Neural cell (in vitro differentiated cells): Measurements from ENCODE around the gene ATMIN. TPM values are rescaled to one million over a fixed set of nuclear protein-coding genes. Genes with fewer than 3 reads are reported as not detected.

Experiments
- H2AFZ ChIP-seq: fragments of 200-600, 300-800 bp; sonication (generic), shearing (Covaris generic); 2 replicates; pipeline ENCODE4 v1.6.0; 2014; ENCODE audit warnings: low read depth, mild to moderate bottlenecking, antibody characterized with exemption, low read length, moderate library complexity
- H3F3A ChIP-seq: fragments of 200-600 bp; shearing (Covaris generic); 2 replicates; pipeline ENCODE4 v1.6.1; 2016; ENCODE audit warnings: mild to moderate bottlenecking, moderate library complexity, mixed read lengths, antibody characterized with exemption, low read length; ENCODE audit not compliant: insufficient read depth, poor library complexity, severe bottlenecking
- H3K27ac ChIP-seq: fragments of 200-600, 300-800 bp; sonication (generic), shearing (Covaris generic); 2 replicates; pipeline ENCODE4 v1.5.1; 2014; ENCODE audit warnings: mild to moderate bottlenecking, low read length, moderate library complexity
- H3K27me3 ChIP-seq: fragments of 300-800, 200-600 bp; sonication (generic), shearing (Covaris generic); 2 replicates; pipeline ENCODE4 v1.6.0; 2014; ENCODE audit warnings: mild to moderate bottlenecking, low read depth, low read length, moderate library complexity; ENCODE audit not compliant: insufficient read depth
- H3K36me3 ChIP-seq: fragments of 300-800, 200-600 bp; sonication (generic), shearing (Covaris generic); 2 replicates; pipeline ENCODE4 v1.5.1; 2014; ENCODE audit warnings: mild to moderate bottlenecking, antibody characterized with exemption, low read length, moderate library complexity; ENCODE audit not compliant: insufficient read depth
- H3K4me2 ChIP-seq: fragments of 300-800, 200-600 bp; sonication (generic), shearing (Covaris generic); 2 replicates; pipeline ENCODE4 v1.6.0; 2014; ENCODE audit warnings: mild to moderate bottlenecking, low read length
- H3K4me3 ChIP-seq: fragments of 300-800, 200-600 bp; sonication (generic), shearing (Covaris generic); 2 replicates; pipeline ENCODE4 v1.5.1; 2014; ENCODE audit warnings: mild to moderate bottlenecking, low read length, moderate library complexity
- H3K79me2 ChIP-seq: fragments of 200-600 bp; shearing (Covaris generic); replicated peaks from 2 replicates; pipeline ENCODE4 v1.6.0; 2014; ENCODE audit warnings: mild to moderate bottlenecking, low read length, moderate library complexity; ENCODE audit not compliant: insufficient read depth
- H3K9ac ChIP-seq: fragments of 300-800, 200-600 bp; sonication (generic), shearing (Covaris generic); 2 replicates; pipeline ENCODE4 v1.6.1; 2016; ENCODE audit warnings: mild to moderate bottlenecking, low read length, mixed read lengths
- H3K9me2 ChIP-seq: fragments of 200-600 bp; shearing (Covaris generic); 2 replicates; pipeline ENCODE4 v1.6.1; 2016; ENCODE audit warnings: mild to moderate bottlenecking, low read length, mixed read lengths; ENCODE audit not compliant: insufficient read depth
- H3K9me3 ChIP-seq: fragments of 200-600, 300-800 bp; sonication (generic), shearing (Covaris generic); 2 replicates; pipeline ENCODE4 v1.6.1; 2016; ENCODE audit warnings: mild to moderate bottlenecking, mixed run types, low read length, moderate library complexity, mixed read lengths
- H4K20me1 ChIP-seq: fragments of 200-600 bp; shearing (Covaris generic); 2 replicates; pipeline ENCODE4 v1.6.1; 2016; ENCODE audit warnings: mild to moderate bottlenecking, mixed run types; ENCODE audit not compliant: insufficient read depth
- CTCF ChIP-seq: fragments of 450-650 bp; IDR thresholded peaks from 2 replicates; pipeline ENCODE4 v1.5.1; 2014; ENCODE audit warnings: antibody characterized with exemption, mild to moderate bottlenecking, moderate library complexity; ENCODE audit not compliant: poor library complexity, severe bottlenecking
- EP300 ChIP-seq: fragments of 450-650 bp; conservative IDR thresholded peaks from 2 replicates; pipeline ENCODE4 v1.6.1; 2014; ENCODE audit warnings: antibody characterized with exemption, mild to moderate bottlenecking, moderate library complexity; ENCODE audit not compliant: poor library complexity, severe bottlenecking
- EZH2 ChIP-seq: fragments of 200-600, 300-800 bp; shearing (Covaris generic), sonication (generic); IDR thresholded peaks from 2 replicates; pipeline ENCODE4 v1.6.1; 2014; ENCODE audit warnings: antibody characterized with exemption, low read length, borderline replicate concordance, mild to moderate bottlenecking; ENCODE audit not compliant: insufficient read depth, poor library complexity, severe bottlenecking
- MXI1 ChIP-seq: fragments of 450-650 bp; conservative IDR thresholded peaks from 2 replicates; pipeline ENCODE4 v1.6.1; 2014; ENCODE audit warnings: antibody characterized with exemption, mild to moderate bottlenecking; ENCODE audit not compliant: poor library complexity, severe bottlenecking
- POLR2AphosphoS5 ChIP-seq: IDR thresholded peaks from 2 replicates; pipeline ENCODE4 v1.6.1; 2012
- RAD21 ChIP-seq: fragments of 450-650 bp; conservative IDR thresholded peaks from 2 replicates; pipeline ENCODE4 v1.6.1; 2014; ENCODE audit warnings: antibody characterized with exemption, mild to moderate bottlenecking, moderate library complexity
- REST ChIP-seq: IDR thresholded peaks from 2 replicates; pipeline ENCODE4 v1.6.1; 2012; ENCODE audit warnings: borderline replicate concordance
- SMC3 ChIP-seq: fragments of 450-650 bp; conservative IDR thresholded peaks from 2 replicates; pipeline ENCODE4 v1.6.1; 2014; ENCODE audit warnings: antibody characterized with exemption, mild to moderate bottlenecking, moderate library complexity; ENCODE audit not compliant: poor library complexity
- TAF1 ChIP-seq: IDR thresholded peaks from 2 replicates; pipeline ENCODE4 v1.6.1; 2012; ENCODE audit warnings: low read depth
- polyA plus RNA-seq: library from polyadenylated mRNA; depleted of rRNA; stranded (reverse); fragments of >200 nt; gene quantifications from 2 replicates; pipeline ENCODE4 v1.2.3, GENCODE V29; 2014

Gene ATMIN
- polyA plus RNA-seq, 1 donor from 2014 or later, result 62.3 TPM

- Histone ChIP-seq H3K79me2 (peaks cover 33% of the 10 kb centered on the region), H3K9me2 (no peaks in the 10 kb centered on the region), H3K4me3 (no peak overlapping the region), H3K27ac (no peak overlapping the region), H3K4me2 (no peak overlapping the region), H3K27me3 (no peaks in the 10 kb centered on the region), H2AFZ (no peak overlapping the region), H3K9ac (no peak overlapping the region), H4K20me1 (no peaks in the 10 kb centered on the region), H3F3A (no peaks in the 10 kb centered on the region), H3K36me3 (no peaks in the 10 kb centered on the region), H3K9me3 (no peaks in the 10 kb centered on the region)
- no peak for TF ChIP-seq EZH2
- TF ChIP-seq MXI1, result no peak
- no peak for TF ChIP-seq POLR2AphosphoS5
- TF ChIP-seq RAD21, result no peak
- TF ChIP-seq SMC3, result no peak
- no peak for TF ChIP-seq EP300
- TF ChIP-seq CTCF, result no peak
- TF ChIP-seq REST, result no peak
- no peak for TF ChIP-seq TAF1
These were observed 27.2 kb upstream of the ATMIN start for GRCh38 chr16:81008505-81008789.

GRCh38 chr16:81012974-81013373 is 22.7 kb upstream of the ATMIN start:
- no peaks in the 10 kb centered on the region for H3K9me3 ChIP-seq
- TF ChIP-seq EZH2 (no peak), MXI1 (no peak), RAD21 (no peak), CTCF (no peak), EP300 (no peak), REST (no peak), SMC3 (no peak), POLR2AphosphoS5 (no peak), TAF1 (no peak)
- no peak overlapping the region for H3K9ac ChIP-seq
- H3K27ac ChIP-seq, result no peak overlapping the region
- no peaks in the 10 kb centered on the region for H3F3A ChIP-seq
- peaks cover 7% of the 10 kb centered on the region for H3K79me2 ChIP-seq
- no peaks in the 10 kb centered on the region for H4K20me1 ChIP-seq
- no peaks in the 10 kb centered on the region for H3K9me2 ChIP-seq
- H3K4me3 ChIP-seq, result no peak overlapping the region
- H3K4me2 ChIP-seq, result no peak overlapping the region
- H3K27me3 ChIP-seq, result no peaks in the 10 kb centered on the region
- no peak overlapping the region for H2AFZ ChIP-seq
- no peaks in the 10 kb centered on the region for H3K36me3 ChIP-seq
